Right cardiac atrium (tissue), 5 donors: ENCODE measurements around the gene SH3BP2. TPM values are rescaled to one million over a fixed set of nuclear protein-coding genes. Genes with fewer than 3 reads are reported as not detected.
A peak's percentile ranks its signal among the peaks of the same experiment; 100 is the strongest.

Experiments used
- ATAC-seq, 2 donors: fragments of 200-7000 bp; cut with Tn5 transposase; one replicate each; pipeline versions ENCODE4 v1.8.0 to v1.9.1; 2020; ENCODE audit warnings: moderate library complexity in 2 of 2, mild to moderate bottlenecking in 1 of 2
- DNase-seq, 3 donors: peaks; one replicate each; pipeline ENCODE4 v3.0.0-alpha.2; 2020
- H3K27ac ChIP-seq: one replicate; pipeline ENCODE4 v1.5.1; 2013; ENCODE audit warnings: mild to moderate bottlenecking, low read length, control low read depth, moderate library complexity
- H3K27me3 ChIP-seq: one replicate; pipeline ENCODE4 v1.6.1; 2013; ENCODE audit not compliant: control insufficient read depth, insufficient read depth
- H3K4me1 ChIP-seq: one replicate; pipeline ENCODE4 v1.6.1; 2013; ENCODE audit warnings: low read length; ENCODE audit not compliant: control insufficient read depth, insufficient read depth
- H3K4me3 ChIP-seq: one replicate; pipeline ENCODE4 v1.5.1; 2013; ENCODE audit warnings: low read length, control low read depth
- H3K9me3 ChIP-seq: one replicate; pipeline ENCODE4 v1.6.1; 2013; ENCODE audit warnings: low read length; ENCODE audit not compliant: control insufficient read depth
- WGBS: extraction: QIAGEN DNeasy Blood & Tissue Kit; methylation state at CpG from one replicate; pipeline ENCODE4 v1.1.7; 2013; 5-methylcytosine and 5-hydroxymethylcytosine counted together
- intact Hi-C, 4 donors: fragments of 100-400 bp; cut with DNase I; formaldehyde crosslinking; loops; one replicate each; pipeline versions ENCODE4 v1.11.0 to v1.14.0; 2022 to 2023
- polyA plus RNA-seq: library from polyadenylated mRNA; stranded (reverse); fragments of 200-250 nt; gene quantifications from one replicate; pipeline ENCODE4 v1.2.3, GENCODE V29; 2013
- total RNA-seq, 4 donors: library from RNA; stranded (reverse); fragmentation: NEBNext Ultra II Directional; extraction: Animal tissue kit (Norgen Biotek cat#: 25700); gene quantifications; one replicate each; pipeline ENCODE4 v1.2.1, GENCODE V29; 2021
- donor health status: healthy with polysubstance abuse.
- donor health status: DM: no; HTN: yes; CAD: no.
- donor health status: DM: no; HTN: no; CAD: no.
- donor health status: DM: no; HTN: yes; CAD: no; lungs with severe emphysema.
- donor health status: DM: yes; HTN: yes; CAD: no.

The SH3BP2 gene
- total and polyA plus RNA-seq, 5 donors: 20.5 to 28.8 (median 25.0) TPM

DNA sequence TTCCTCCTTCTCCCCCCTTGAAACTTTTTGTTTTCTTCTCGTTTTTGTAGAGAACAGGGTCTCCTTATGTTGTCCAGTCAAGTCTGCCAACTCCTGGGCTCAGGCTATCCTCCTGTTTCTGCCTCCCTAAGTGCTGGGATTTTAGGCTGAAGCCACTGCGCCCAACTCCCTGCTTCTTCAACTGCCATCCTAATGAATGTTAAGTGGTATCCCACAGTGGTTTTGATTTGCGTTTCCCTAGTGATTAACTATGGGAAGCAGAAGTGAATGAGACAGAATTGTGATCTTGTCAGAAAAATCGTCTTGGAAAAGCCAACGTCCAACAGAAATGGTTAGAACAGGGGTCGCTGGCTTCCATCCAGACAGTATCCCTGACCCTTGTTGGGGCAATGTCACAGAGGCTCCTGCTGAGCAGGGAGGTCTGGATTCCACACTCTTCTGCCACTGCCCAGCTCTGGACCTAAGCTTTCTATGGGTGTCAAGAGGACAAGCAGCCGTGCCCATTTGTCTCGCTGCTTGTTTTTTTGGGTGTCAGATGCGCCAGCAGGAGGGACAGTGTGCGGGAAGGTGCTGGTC lies 49.9 kb downstream of the SH3BP2 start:
- H3K9me3 ChIP-seq: no peaks in the 10 kb centered on the region
- H3K27ac ChIP-seq: peak overlapping the region; percentile 90
- no peaks in the 10 kb centered on the region for H3K27me3 ChIP-seq
- WGBS: 9% methylated on average over 10 of the region's 10 CpGs
- intact Hi-C loops: loop anchor here in 2 of 4 donors (10.0 kb wide), 2 partner anchors 78 to 82 kb away; no protein-coding TSS in a partner anchor
- peak overlapping the region; percentile 99 for H3K4me3 ChIP-seq
- peak in 1 of 2 donors; percentile 21 for ATAC-seq
- DNase-seq: no peak
- H3K4me1 ChIP-seq: no peaks in the 10 kb centered on the region

DNA sequence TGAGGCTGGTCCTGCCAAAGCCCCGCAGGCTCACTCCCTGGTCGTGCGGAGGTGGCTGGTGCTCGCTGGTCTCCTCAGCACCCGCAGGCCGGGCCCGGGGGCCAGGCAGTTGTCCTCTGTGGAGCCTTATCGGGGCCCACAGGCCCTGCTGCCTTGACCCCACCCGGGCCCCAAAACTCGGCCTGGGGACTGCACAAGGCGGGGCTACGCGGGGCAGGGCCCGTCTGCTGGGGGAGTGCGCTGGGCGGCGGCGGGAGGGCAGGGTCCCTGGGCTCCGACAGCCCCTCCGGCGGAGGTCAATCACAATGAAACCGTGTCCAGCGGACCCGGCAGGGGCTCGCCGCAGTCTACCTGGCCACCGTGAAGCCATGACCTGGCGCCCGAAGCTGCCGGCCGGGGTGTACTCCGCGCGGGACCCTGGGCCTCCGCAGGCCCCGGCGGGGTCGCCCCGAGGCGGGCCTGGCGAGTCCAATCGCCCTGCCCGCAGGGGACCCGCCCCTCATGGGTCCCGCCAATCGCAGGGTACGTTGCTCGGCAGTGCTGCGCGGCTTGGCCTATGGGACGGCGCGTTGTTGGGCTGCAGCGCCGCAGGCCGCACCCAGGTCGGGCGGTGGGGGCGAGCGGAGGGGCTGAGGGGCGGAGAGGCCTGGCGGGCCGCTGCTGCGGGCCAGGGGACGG lies 50.5 kb downstream of the SH3BP2 start, which contains the start of gene ADD1:
Gene ADD1, plus strand, starts transcription at position 582 of the 678 bp plus-strand sequence. CDS start 32,072 bp downstream, outside the sequence.
- DNase-seq: peak; percentile 89 to 97 (median 96)
- no peaks in the 10 kb centered on the region for H3K4me1 ChIP-seq
- peak; percentile 99 for ATAC-seq
- H3K27me3 ChIP-seq: no peaks in the 10 kb centered on the region
- H3K9me3 ChIP-seq: no peaks in the 10 kb centered on the region
- H3K27ac ChIP-seq: peak within 1 kb of the TSS; percentile 90
- WGBS: under 1% methylated on average over 65 of the region's 65 CpGs
- peak within 1 kb of the TSS; percentile 99 for H3K4me3 ChIP-seq
- intact Hi-C loops: loop anchor here in 2 of 4 donors (10.0 kb wide), 2 partner anchors 79 to 81 kb away; no protein-coding TSS in a partner anchor

DNA sequence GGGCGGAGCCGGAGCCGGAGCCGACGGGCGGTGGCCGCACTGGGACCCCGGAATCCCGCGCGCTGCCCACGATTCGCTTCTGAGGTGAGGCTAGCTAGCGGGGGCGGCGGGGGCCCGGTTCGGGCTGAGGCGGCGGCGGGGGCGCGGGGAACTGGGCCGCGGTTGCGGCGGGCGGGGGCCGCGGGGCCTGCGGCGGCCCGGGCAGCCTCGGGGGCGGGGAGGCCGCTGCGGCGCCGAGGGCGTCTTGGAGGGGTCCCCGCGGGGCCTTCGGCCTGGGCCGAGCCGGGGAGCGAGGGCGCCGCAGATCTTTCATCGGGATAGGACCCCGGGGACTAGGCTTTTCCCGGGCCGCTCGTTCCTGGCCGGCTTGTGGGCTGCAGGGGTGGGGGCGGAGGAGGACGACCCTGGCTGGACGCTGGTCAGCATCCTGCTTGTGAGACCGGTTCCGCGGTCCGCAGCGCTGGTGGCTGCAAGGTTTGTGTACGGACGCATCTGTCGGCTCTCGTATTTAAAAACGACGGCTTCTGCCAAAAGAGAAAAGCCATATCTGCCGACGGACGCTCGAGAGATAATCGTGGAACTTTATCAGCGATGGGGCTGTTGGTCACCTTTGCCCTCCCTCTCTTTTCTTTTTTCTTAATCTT lies 51.2 kb downstream of the SH3BP2 start:
- H3K27me3 ChIP-seq: no peaks in the 10 kb centered on the region
- intact Hi-C loops: loop anchor here in 2 of 4 donors (10.0 kb wide), 2 partner anchors 79 to 81 kb away; no protein-coding TSS in a partner anchor
- H3K9me3 ChIP-seq: no peaks in the 10 kb centered on the region
- under 1% methylated on average over 71 of the region's 74 CpGs for WGBS
- DNase-seq (peak; percentile 62 to 85 (median 82)), ATAC-seq (peak; percentile 8 to 15)
- peak overlapping the region; percentile 79 for H3K27ac ChIP-seq
- no peaks in the 10 kb centered on the region for H3K4me1 ChIP-seq
- peak overlapping the region; percentile 99 for H3K4me3 ChIP-seq

DNA sequence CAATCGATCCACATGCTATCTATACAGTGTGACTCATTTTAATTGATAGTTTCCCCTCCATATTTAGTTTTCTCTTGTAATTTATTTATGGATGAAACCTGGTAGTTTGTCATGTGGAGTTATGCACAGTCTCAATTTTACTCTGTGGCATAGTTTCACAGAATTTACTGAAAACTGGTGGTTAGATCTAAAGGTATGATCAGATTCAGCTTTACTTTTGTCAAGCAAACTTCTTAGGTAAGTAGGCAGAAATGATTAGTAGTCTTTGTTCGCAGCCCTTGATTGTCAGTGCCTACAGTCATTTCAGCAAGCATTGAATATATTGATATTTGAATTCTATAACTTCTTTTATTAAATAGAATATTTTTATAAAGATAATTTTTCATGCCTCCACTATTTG lies 53.3 kb downstream of the SH3BP2 start:
- Histone ChIP-seq H3K9me3 (no peaks in the 10 kb centered on the region), H3K27me3 (no peaks in the 10 kb centered on the region), H3K4me3 (no peak overlapping the region), H3K27ac (no peak overlapping the region), H3K4me1 (peaks cover 2% of the 10 kb centered on the region)
- ATAC-seq (no peak), DNase-seq (no peak)
- 82% methylated on average over 2 of the region's 2 CpGs for WGBS
- intact Hi-C loops: loop anchor here in 2 of 4 donors (10.0 kb wide), 2 partner anchors 79 to 81 kb away; no protein-coding TSS in a partner anchor

DNA sequence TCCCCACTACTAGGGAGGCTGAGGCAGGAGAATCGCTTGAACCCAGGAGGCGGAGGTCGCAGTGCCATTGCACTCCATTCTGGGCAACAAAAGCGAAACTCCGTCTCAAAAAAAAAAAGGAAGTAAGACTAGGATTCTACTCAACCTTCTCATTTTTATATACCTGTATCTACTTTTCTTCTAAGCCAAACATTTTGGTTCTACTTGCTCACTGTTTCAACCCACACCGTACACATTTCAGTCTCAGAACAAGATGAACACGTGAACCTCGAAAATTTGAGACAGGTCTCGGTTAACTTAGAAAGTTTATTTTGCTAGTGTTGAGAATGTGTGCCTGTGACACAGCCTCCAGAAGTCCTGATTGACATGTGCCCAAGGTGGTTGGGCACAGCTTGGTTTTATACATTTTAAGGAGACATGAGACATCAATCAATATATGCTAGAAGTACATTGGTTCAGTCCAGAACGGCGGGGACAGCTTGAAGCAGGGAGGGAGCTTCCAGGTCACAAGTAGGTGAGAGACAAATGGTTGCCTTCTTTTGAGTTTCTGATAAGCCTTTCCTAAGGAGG lies 54.5 kb downstream of the SH3BP2 start:
- Histone ChIP-seq H3K27ac (no peak overlapping the region), H3K27me3 (no peaks in the 10 kb centered on the region), H3K9me3 (no peaks in the 10 kb centered on the region), H3K4me1 (peaks cover 5% of the 10 kb centered on the region), H3K4me3 (no peak overlapping the region)
- WGBS: 86% methylated on average over 11 of the region's 11 CpGs
- ATAC-seq (no peak), DNase-seq (no peak)
- intact Hi-C loops: loop anchor here in 2 of 4 donors (10.0 kb wide), 2 partner anchors 77 to 83 kb away; no protein-coding TSS in a partner anchor

DNA sequence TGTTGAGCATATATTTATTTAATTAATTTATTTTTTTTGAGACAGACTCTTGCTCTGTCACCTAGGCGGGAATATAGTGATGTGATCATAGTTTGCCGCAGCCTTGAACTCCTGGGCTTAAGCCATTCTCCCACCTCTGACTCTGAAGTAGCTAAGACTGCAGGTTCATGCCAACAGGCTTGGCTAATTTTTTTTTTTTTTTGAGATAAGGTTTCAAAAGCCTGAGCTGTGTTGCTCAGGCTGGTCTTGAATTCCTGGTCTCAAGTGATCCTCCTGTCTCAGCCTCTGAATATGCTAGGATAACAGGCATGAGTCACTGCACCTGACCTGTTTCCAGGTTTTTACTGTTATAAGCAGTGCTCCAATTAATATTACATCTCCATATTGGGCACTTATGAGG lies 55.6 kb downstream of the SH3BP2 start:
- Histone ChIP-seq H3K27me3 (no peaks in the 10 kb centered on the region), H3K4me1 (peaks cover 5% of the 10 kb centered on the region), H3K27ac (no peak overlapping the region), H3K4me3 (no peak overlapping the region), H3K9me3 (no peaks in the 10 kb centered on the region)
- intact Hi-C loops: loop anchor here in 2 of 4 donors (10.0 kb wide), 2 partner anchors 76 to 84 kb away; no protein-coding TSS in a partner anchor
- 84% methylated on average over 2 of the region's 2 CpGs for WGBS
- no peak for DNase-seq
- no peak for ATAC-seq

DNA sequence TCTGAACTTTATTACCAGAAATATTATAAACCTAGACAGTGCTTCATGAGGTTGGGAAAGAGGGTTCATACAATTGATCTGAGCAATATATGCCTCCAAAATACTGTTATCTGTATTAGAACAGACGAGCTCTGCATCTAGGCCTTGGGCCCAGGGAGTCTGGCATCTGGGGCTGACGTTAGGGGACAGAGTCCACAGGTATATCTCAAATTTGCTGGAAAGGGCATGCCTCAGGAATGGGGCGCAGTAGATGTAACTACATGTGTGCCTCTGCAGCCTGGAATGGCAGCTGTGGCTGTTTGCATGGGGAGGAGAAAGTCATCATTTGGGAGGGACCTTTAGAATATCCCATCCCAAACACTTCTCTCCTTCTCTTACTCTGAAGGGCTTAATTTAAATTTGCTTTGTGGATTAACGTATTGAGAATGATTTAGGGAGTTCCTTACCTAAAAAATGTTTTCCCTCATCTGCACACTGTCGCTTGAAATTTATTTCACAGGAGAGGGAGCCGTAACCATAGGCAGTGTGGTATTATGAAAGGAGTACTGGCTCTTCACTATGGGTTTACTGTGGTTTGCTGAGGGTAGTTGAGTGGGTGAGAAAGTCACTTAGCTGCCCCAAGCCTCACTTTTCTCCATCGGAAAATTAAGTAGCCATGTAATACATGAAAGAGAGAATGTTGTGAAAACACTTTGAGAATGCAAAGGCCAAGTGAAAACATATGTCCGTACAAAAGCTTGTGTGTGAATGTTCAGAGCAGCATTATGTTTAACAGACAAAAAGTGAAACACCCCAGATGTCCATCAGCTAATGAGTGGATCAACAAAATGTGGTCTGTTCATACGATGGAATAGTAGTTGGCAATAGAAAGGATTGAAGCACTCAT lies 56.6 kb downstream of the SH3BP2 start:
- ATAC-seq (no peak), DNase-seq (no peak)
- Histone ChIP-seq H3K4me3 (no peak overlapping the region), H3K27me3 (no peaks in the 10 kb centered on the region), H3K4me1 (peaks cover 5% of the 10 kb centered on the region), H3K9me3 (no peaks in the 10 kb centered on the region), H3K27ac (no peak overlapping the region)
- intact Hi-C loops: loop anchor here in 2 of 4 donors (10.0 kb wide), 2 partner anchors 75 to 85 kb away; no protein-coding TSS in a partner anchor
- 52% methylated on average over 9 of the region's 9 CpGs for WGBS

DNA sequence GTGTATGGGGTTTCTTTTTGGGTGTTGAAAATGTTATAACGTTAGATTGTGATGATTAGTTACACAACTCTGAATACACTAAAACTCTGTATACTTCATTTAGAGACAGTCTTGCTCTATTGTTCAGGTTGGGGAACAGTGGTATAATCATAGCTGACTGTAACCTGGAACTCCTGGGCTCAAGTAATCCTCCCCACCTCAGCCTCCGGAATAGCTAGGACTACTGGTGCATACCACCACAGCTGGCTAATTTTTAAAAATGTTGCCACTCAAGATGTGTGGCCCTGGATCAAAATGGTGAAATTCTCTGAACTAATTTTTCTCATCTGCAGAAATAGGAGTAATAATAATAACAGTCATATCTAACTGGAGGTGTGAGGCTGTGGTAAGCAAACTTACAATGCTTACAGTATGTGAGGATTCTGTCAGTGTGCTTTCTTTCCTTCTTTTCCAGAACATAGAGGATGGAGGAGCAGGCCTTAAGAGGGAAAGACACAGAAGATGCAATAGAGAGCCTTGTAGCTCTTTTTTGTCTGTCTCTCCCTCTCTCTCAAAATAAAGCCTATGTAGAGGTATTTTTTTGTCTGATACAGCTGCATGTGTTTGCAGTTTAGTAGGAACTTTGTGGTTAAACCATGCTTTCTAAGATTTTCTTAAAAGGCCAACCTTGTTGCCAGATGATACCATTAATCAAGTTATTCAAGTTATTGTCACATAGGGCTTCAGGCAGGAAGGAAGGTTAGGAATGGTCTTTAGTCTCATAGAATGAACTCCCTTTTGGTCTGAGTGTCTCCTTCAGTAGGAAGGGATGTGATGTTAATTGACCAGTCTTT lies 58.3 kb downstream of the SH3BP2 start:
- Histone ChIP-seq H3K27me3 (no peaks in the 10 kb centered on the region), H3K27ac (no peak overlapping the region), H3K9me3 (no peaks in the 10 kb centered on the region), H3K4me3 (no peak overlapping the region), H3K4me1 (peaks cover 7% of the 10 kb centered on the region)
- intact Hi-C loops: no loop called here
- DNase-seq (no peak), ATAC-seq (no peak)
- WGBS: 69% methylated on average over 2 of the region's 2 CpGs

DNA sequence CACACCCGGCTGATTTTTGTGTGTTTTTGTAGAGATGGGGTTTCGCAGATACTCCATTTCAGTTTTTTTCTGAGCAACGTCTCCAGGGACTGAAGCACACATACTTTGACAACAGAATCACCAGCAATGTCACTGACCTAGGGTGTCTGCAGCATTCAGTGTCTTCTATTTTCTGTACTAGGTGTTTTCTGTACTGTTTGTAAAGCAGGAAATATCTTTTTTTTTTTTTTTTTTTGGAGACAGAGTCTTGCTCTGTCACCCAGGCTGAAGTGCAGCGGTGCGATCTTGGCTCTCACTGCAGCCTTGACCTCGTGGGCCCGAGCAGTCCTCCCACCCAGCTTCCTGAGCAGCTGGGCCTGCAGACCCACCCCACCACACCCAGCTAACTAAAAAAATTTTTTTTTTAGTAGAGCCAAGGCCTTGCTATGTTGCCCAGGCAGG lies 59.6 kb downstream of the SH3BP2 start:
- no peaks in the 10 kb centered on the region for H3K27me3 ChIP-seq
- peak overlapping the region; percentile 81 for H3K27ac ChIP-seq
- intact Hi-C loops: no loop called here
- peak; percentile 63 to 81 (median 77) for DNase-seq
- WGBS: 25% methylated on average over 7 of the region's 7 CpGs
- peak; percentile 88 to 94 for ATAC-seq
- no peak overlapping the region for H3K4me3 ChIP-seq
- H3K9me3 ChIP-seq: no peaks in the 10 kb centered on the region
- H3K4me1 ChIP-seq: peaks cover 7% of the 10 kb centered on the region
